ENCODE data around the gene ACTR1A.

ACTR1A gene

GRCh38 chr10:102485093-102485784 is 17.3 kb downstream of the ACTR1A start:
- DNase-seq (ENCODE audit: low read depth): no peak

- no peak for DNase-seq (ENCODE audit: low read depth)
Observed at GRCh38 chr10:102484021-102484420, 18.5 kb downstream of the ACTR1A start.

- DNase-seq (ENCODE audit: low read depth): no peak
Observed at GRCh38 chr10:102480396-102480795, 22.1 kb downstream of the ACTR1A start.

- no peak for DNase-seq (ENCODE audit: low read depth)
Observed at GRCh38 chr10:102479651-102480050, 22.9 kb downstream of the ACTR1A start.

- DNase-seq (ENCODE audit: low read depth): no peak
Observed at GRCh38 chr10:102476466-102477141, 25.9 kb downstream of the ACTR1A start.

- no peak for DNase-seq (ENCODE audit: low read depth)
Observed at GRCh38 chr10:102475451-102476040, 27.0 kb downstream of the ACTR1A start.

- DNase-seq (ENCODE audit: low read depth): no peak
Observed at GRCh38 chr10:102473445-102474331, 28.8 kb downstream of the ACTR1A start.

- DNase-seq (ENCODE audit: low read depth): no peak
Observed at GRCh38 chr10:102470579-102471546, 31.6 kb downstream of the ACTR1A start.

GRCh38 chr10:102468683-102469082 is 33.8 kb downstream of the ACTR1A start:
- DNase-seq (ENCODE audit: low read depth): no peak

GRCh38 chr10:102467971-102468438 is 34.5 kb downstream of the ACTR1A start:
- DNase-seq (ENCODE audit: low read depth): no peak

GRCh38 chr10:102467318-102467717 is 35.2 kb downstream of the ACTR1A start:
- no peak for DNase-seq (ENCODE audit: low read depth)

- DNase-seq (ENCODE audit: low read depth): no peak
Observed at GRCh38 chr10:102465466-102465865, 37.0 kb downstream of the ACTR1A start.

GRCh38 chr10:102463983-102464382 is 38.5 kb downstream of the ACTR1A start:
- no peak for DNase-seq (ENCODE audit: low read depth)

- no peak for DNase-seq (ENCODE audit: low read depth)
Observed at GRCh38 chr10:102462512-102463054, 39.9 kb downstream of the ACTR1A start.

GRCh38 chr10:102461187-102462054 is 41.1 kb downstream of the ACTR1A start:
- peak; percentile 93 for DNase-seq (ENCODE audit: low read depth)

GRCh38 chr10:102460836-102461186 is 41.7 kb downstream of the ACTR1A start:
- DNase-seq (ENCODE audit: low read depth): no peak

GRCh38 chr10:102458656-102459055 is 43.9 kb downstream of the ACTR1A start:
- DNase-seq (ENCODE audit: low read depth): no peak

- DNase-seq (ENCODE audit: low read depth): no peak
Observed at GRCh38 chr10:102457591-102458150, 44.8 kb downstream of the ACTR1A start.

GRCh38 chr10:102455893-102456471 is 46.5 kb downstream of the ACTR1A start:
- DNase-seq (ENCODE audit: low read depth): no peak

All from activated T-cell treated with anti-CD3 and anti-CD28 coated beads for 48 hours (primary cell).